OCI-LY3 (cell line): ENCODE measurements around the gene SLC26A1.

Experiments
- H2AFZ ChIP-seq: fragments of 200-600, 300-600 bp; shearing (Covaris generic); 2 replicates; pipeline ENCODE4 v1.6.0; 2014; ENCODE audit warnings: antibody characterized with exemption, low read depth, low read length
- H3K27ac ChIP-seq: fragments of 200-600, 300-600 bp; sonication (generic); 2 replicates; pipeline ENCODE4 v1.5.1; 2014; ENCODE audit warnings: mild to moderate bottlenecking, low read length, moderate library complexity, mixed read lengths
- H3K27me3 ChIP-seq: fragments of 200-600, 300-600 bp; sonication (generic); 2 replicates; pipeline ENCODE4 v1.6.1; 2014; ENCODE audit warnings: low read depth, low read length, mixed read lengths
- H3K36me3 ChIP-seq: fragments of 200-600, 300-600 bp; sonication (generic); replicated peaks from 2 replicates; pipeline ENCODE3; 2014; ENCODE audit warnings: low read depth, low read length, mixed read lengths
- H3K4me1 ChIP-seq: fragments of 300-600, 200-600 bp; sonication (generic); 2 replicates; pipeline ENCODE4 v1.6.1; 2014; ENCODE audit warnings: low read length, mixed read lengths
- H3K4me2 ChIP-seq: fragments of 200-600, 300-600 bp; sonication (generic); 2 replicates; pipeline ENCODE4 v1.6.1; 2014; ENCODE audit warnings: low read length, mixed read lengths
- H3K4me3 ChIP-seq: fragments of 300-600, 200-600 bp; sonication (generic); 2 replicates; pipeline ENCODE4 v1.5.1; 2014; ENCODE audit warnings: antibody characterized with exemption, mild to moderate bottlenecking, low read length, moderate library complexity
- H3K79me2 ChIP-seq: fragments of 300-600, 200-600 bp; shearing (Covaris generic); 2 replicates; pipeline ENCODE4 v1.6.1; 2014; ENCODE audit warnings: mild to moderate bottlenecking, low read length, mixed read lengths
- H3K9ac ChIP-seq: fragments of 300-600, 200-600 bp; shearing (Covaris generic); 2 replicates; pipeline ENCODE4 v1.6.0; 2014; ENCODE audit warnings: mild to moderate bottlenecking, low read length, moderate library complexity
- H3K9me3 ChIP-seq: fragments of 200-600, 300-600 bp; shearing (Covaris generic); 2 replicates; pipeline ENCODE4 v1.6.1; 2014; ENCODE audit warnings: low read length, mixed read lengths; ENCODE audit not compliant: insufficient read depth
- H4K20me1 ChIP-seq: fragments of 200-600, 300-600 bp; sonication (generic); 2 replicates; pipeline ENCODE4 v1.6.1; 2016; ENCODE audit warnings: low read length, mixed read lengths; ENCODE audit not compliant: insufficient read depth
- EZH2phosphoT487 ChIP-seq: fragments of 200-600 bp; shearing (Covaris generic); IDR thresholded peaks from 2 replicates; pipeline ENCODE4 v1.6.1; 2018; ENCODE audit warnings: antibody characterized with exemption, mixed run types, low read depth
- TF ChIP-seq, protein P1 (sequence below): fragments of 200-600, 300-600 bp; sonication (generic); IDR thresholded peaks from 2 replicates; pipeline ENCODE4 v1.5.1; 2014; ENCODE audit warnings: antibody characterized with exemption, low read length, low read depth

Gene SLC26A1

DNA sequence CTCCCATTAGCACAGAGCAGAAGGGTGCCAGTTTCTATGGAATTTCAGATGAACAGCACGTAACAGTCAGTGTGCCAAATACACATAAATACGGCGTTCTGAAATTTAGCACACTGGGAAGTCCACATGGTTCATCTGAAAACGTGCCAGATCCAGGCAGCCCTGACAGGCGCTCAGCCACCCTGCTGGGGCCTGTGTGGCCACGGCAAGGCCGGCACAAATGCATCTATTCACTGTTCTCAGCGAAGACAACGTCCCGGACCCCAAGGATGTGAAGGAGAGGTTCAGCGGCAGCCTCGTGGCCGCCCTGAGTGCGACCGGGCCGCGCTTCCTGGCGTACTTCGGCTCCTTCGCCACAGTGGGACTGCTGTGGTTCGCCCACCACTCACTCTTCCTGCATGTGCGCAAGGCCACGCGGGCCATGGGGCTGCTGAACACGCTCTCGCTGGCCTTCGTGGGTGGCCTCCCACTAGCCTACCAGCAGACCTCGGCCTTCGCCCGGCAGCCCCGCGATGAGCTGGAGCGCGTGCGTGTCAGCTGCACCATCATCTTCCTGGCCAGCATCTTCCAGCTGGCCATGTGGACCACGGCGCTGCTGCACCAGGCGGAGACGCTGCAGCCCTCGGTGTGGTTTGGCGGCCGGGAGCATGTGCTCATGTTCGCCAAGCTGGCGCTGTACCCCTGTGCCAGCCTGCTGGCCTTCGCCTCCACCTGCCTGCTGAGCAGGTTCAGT is 35.5 kb downstream of the SLC26A1 start:
- no peak for TF ChIP-seq EZH2phosphoT487
- TF ChIP-seq, protein P1, sequence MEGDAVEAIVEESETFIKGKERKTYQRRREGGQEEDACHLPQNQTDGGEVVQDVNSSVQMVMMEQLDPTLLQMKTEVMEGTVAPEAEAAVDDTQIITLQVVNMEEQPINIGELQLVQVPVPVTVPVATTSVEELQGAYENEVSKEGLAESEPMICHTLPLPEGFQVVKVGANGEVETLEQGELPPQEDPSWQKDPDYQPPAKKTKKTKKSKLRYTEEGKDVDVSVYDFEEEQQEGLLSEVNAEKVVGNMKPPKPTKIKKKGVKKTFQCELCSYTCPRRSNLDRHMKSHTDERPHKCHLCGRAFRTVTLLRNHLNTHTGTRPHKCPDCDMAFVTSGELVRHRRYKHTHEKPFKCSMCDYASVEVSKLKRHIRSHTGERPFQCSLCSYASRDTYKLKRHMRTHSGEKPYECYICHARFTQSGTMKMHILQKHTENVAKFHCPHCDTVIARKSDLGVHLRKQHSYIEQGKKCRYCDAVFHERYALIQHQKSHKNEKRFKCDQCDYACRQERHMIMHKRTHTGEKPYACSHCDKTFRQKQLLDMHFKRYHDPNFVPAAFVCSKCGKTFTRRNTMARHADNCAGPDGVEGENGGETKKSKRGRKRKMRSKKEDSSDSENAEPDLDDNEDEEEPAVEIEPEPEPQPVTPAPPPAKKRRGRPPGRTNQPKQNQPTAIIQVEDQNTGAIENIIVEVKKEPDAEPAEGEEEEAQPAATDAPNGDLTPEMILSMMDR = no peak
- H3K9me3 ChIP-seq = no peaks in the 10 kb centered on the region
- no peaks in the 10 kb centered on the region for H3K4me1 ChIP-seq
- no peak overlapping the region for H3K4me2 ChIP-seq
- H3K27me3 ChIP-seq = no peaks in the 10 kb centered on the region
- no peak overlapping the region for H3K27ac ChIP-seq
- H3K4me3 ChIP-seq = no peak overlapping the region
- H4K20me1 ChIP-seq = no peaks in the 10 kb centered on the region
- H3K9ac ChIP-seq = no peak overlapping the region
- H3K79me2 ChIP-seq = no peaks in the 10 kb centered on the region
- no peaks in the 10 kb centered on the region for H3K36me3 ChIP-seq
- H2AFZ ChIP-seq = no peak overlapping the region

DNA sequence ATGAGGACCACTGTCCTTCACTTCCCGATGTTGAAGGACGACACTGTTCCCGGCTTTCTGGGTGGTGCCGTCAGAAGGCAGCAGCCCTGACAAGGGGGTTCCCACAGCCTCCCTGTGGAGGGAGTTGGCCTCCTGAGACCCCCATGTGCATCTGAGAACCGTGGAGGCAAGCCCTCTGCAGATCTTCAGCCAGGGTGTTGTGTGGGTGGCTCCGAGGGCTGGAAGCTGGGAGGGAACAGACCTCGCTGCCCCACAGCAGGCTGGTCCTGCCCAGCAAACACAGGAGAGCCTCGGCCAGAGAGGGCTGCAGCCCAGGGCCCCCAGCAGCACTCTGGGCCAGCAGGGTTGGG is 36.0 kb downstream of the SLC26A1 start:
- Histone ChIP-seq H3K4me3 (no peak overlapping the region), H3K4me1 (no peaks in the 10 kb centered on the region), H3K4me2 (no peak overlapping the region), H3K9ac (no peak overlapping the region), H2AFZ (no peak overlapping the region), H3K27me3 (no peaks in the 10 kb centered on the region), H3K79me2 (no peaks in the 10 kb centered on the region), H3K27ac (no peak overlapping the region), H3K9me3 (no peaks in the 10 kb centered on the region), H4K20me1 (no peaks in the 10 kb centered on the region), H3K36me3 (no peaks in the 10 kb centered on the region)
- TF ChIP-seq EZH2phosphoT487 = no peak
- TF ChIP-seq, protein P1 = no peak

DNA sequence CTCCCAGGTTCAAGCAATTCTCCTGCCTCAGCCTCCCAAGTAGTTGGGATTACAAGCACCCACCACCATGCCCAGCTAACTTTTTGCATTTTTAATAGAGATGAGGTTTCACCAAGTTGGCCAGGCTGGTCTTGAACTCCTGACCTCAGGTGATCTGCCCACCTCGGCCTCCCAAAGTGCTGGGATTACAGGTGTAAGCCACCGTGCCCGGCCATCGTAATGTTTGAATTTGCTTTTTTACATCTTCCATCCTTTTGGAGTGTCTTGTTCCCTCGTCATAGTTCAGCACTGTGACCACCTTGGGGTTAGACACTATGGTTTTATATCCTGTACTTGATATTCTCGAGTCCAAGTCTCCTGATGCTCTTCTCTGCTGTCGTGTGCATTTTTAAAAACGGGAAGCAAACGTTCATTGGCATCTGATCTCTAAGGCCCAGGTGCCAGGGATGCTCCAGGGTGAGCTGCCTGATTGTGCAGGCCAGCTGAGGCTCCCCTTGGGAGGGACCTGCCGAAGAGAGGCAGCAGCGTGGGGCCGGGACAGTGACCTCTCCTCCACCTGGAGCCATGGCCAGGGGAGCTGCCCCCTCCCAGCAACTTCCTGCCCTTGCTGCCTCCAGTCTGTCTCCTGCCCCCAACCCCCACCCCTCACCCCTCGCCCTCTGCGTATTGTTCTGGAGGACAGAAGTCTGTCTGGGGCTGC is 36.5 kb downstream of the SLC26A1 start:
- no peak overlapping the region for H3K4me2 ChIP-seq
- no peaks in the 10 kb centered on the region for H4K20me1 ChIP-seq
- TF ChIP-seq EZH2phosphoT487 = no peak
- TF ChIP-seq, protein P1 = no peak
- H3K9ac ChIP-seq = no peak overlapping the region
- no peak overlapping the region for H3K27ac ChIP-seq
- no peak overlapping the region for H2AFZ ChIP-seq
- H3K9me3 ChIP-seq = no peaks in the 10 kb centered on the region
- no peak overlapping the region for H3K4me3 ChIP-seq
- H3K27me3 ChIP-seq = no peaks in the 10 kb centered on the region
- no peaks in the 10 kb centered on the region for H3K36me3 ChIP-seq
- no peaks in the 10 kb centered on the region for H3K4me1 ChIP-seq
- H3K79me2 ChIP-seq = no peaks in the 10 kb centered on the region

DNA sequence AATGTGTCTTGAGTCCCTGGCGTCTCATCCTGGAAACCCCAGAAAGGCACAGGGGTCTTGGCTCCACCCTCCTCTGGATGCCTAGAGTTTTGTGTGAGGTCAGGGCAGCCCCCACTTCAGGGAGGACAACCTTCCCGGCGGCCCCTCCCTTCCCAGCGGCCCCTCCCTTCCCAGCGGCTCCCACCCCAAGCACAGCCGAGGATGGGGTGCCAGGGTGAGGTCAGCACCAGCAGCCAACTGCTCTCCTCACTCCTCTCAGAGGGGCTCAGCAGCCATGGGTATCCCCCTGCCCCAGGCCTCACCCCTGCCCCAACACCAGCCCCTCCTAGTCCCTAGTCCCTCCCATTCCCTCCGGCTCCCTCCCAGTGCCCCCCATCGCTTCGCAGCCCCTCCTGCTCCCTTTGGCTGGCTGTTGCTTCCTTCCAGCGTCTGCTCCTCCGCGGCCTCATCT is 37.2 kb downstream of the SLC26A1 start:
- no peak overlapping the region for H3K4me2 ChIP-seq
- no peaks in the 10 kb centered on the region for H3K79me2 ChIP-seq
- H3K4me3 ChIP-seq = no peak overlapping the region
- H3K27ac ChIP-seq = no peak overlapping the region
- no peaks in the 10 kb centered on the region for H3K36me3 ChIP-seq
- H3K27me3 ChIP-seq = no peaks in the 10 kb centered on the region
- no peaks in the 10 kb centered on the region for H3K9me3 ChIP-seq
- TF ChIP-seq, protein P1 = no peak
- no peak for TF ChIP-seq EZH2phosphoT487
- H3K4me1 ChIP-seq = no peaks in the 10 kb centered on the region
- no peak overlapping the region for H2AFZ ChIP-seq
- H4K20me1 ChIP-seq = no peaks in the 10 kb centered on the region
- H3K9ac ChIP-seq = no peak overlapping the region
